Subcutaneous adipose tissue (tissue), 4 donors: Measurements from ENCODE around the gene SKP2. TPM values are rescaled to one million over a fixed set of nuclear protein-coding genes. Genes with fewer than 3 reads are reported as not detected.

ENCODE experiments used
- total RNA-seq, 4 donors: library from RNA; depleted of rRNA; stranded (reverse); fragments of >200 nt; gene quantifications; one replicate each; pipeline ENCODE4 v1.1.0, GENCODE V29; 2016
- TF ChIP-seq, protein P1 (sequence below): fragments of 450-650 bp; IDR thresholded peaks from one replicate; pipeline ENCODE4 v1.5.1; 2016; ENCODE audit warnings: low read depth, mild to moderate bottlenecking, control low read depth, antibody characterized with exemption, moderate library complexity

The SKP2 gene
- total RNA-seq, 4 donors from 2014 or later = 12.1 to 13.5 (median 12.9) TPM

DNA sequence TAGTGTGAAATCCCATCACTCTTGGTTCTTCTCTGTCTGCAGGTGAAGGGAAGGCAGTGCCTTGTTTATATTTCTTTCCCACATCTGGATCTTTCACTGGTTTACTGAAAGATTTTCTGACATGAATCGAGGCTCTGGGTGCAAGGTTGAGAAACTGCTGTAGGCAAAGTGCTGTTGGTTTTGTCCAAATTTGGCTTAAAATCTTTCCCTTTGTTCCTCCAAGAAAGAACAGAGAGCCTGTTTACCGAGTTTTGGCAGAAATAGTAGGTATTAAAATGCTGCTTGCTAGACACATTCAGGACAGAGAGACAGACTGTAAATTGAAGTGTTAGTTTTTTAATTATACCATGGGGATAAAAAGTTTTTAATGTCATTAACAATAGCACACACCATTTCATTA is 21.5 kb downstream of the SKP2 start:
- TF ChIP-seq, protein P1, sequence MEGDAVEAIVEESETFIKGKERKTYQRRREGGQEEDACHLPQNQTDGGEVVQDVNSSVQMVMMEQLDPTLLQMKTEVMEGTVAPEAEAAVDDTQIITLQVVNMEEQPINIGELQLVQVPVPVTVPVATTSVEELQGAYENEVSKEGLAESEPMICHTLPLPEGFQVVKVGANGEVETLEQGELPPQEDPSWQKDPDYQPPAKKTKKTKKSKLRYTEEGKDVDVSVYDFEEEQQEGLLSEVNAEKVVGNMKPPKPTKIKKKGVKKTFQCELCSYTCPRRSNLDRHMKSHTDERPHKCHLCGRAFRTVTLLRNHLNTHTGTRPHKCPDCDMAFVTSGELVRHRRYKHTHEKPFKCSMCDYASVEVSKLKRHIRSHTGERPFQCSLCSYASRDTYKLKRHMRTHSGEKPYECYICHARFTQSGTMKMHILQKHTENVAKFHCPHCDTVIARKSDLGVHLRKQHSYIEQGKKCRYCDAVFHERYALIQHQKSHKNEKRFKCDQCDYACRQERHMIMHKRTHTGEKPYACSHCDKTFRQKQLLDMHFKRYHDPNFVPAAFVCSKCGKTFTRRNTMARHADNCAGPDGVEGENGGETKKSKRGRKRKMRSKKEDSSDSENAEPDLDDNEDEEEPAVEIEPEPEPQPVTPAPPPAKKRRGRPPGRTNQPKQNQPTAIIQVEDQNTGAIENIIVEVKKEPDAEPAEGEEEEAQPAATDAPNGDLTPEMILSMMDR = no peak

- TF ChIP-seq, protein P1 = no peak
Measured at GRCh38 chr5:36174119-36174518, 22.2 kb downstream of the SKP2 start.

DNA sequence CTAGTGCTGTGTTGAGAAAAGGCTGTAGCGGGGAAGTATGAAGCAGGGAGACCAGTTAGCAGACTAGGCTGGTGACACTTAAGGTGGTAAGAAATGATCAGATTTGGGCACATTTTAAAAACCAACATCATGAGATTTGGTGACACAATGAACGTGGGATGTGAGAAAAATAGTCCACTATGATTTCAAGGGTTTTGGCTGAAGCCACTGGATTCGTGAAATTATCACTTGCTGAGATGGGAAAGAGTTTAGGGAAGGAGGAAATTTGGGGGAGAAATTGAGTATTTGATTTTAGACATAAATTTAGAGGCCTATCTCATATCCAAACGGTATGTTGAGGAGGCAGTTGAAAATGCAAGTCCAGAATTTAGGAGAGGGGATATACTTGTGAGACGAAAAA is 23.1 kb downstream of the SKP2 start:
- TF ChIP-seq, protein P1 = no peak

DNA sequence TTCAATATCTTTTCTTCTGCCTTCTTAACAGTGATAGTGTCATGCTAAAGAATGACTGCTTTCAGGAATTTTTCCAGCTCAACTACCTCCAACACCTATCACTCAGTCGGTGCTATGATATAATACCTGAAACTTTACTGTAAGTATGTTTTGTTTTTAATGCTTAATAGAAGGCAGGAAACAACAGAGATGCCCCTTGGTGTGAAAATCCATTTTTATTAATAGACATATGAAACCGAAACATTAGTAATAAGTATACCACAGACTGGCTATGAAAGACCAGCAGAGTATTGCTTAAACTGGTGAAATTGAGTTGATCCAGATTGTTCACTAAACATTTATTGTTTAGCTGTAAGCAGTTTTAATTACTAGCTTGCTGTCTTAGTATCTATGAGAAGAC is 25.2 kb downstream of the SKP2 start:
- TF ChIP-seq, protein P1 = no peak

DNA sequence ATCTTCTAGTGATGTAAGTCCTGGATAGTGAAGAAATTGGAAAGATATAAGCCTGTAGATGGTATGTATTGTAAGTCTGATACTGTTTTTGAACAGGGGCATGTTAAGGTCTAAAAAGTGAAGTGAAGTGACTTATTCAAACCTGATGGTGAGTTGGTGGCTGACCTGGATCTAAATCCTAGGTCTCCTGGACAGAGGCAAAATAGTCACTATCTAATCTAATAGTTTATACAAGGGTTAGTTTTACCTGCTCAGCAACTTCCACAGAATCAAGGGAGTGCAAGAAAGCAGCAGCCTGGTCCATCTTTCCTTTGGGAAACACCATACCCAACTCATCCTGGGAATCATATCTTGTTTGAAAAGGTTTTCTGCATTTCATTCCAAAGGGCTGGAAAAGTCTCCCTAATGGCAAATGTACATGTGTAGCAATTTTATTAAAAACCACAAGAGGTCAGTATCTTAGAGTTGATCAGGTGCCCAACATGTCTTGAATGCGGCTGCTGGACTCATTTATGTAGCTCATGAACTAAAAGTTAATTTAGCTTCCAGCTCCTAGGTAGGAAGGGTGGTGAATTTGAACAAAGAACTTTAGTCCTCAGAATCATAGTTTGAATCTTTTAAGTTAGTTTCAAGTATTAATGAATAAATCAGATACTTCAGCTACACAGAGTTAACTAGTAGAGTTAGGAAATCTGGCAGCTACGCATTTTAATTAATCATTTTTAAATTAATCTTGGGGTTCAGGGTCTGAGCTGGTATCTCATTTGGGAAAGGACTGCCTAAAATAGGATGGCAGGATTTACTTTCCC is 26.0 kb downstream of the SKP2 start:
- TF ChIP-seq, protein P1 = no peak

DNA sequence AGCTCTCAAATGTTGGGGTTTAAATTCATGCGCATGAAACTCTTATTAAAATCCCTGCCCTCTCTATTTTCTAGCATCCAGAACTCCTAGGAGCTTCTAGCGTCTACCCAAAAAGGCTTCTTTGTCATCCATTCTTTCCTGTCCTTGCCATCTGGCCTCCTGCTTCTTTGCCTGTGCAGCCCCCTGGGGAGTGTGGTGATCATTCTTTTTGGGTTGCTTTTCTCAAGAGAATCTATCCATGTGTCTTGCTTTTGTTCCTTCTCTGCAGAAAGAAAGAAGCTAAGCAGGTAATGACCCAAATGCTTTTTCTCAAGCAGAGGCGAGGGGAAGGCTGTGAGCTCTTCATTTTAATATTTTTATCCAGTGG is 26.6 kb downstream of the SKP2 start:
- TF ChIP-seq, protein P1 = no peak

DNA sequence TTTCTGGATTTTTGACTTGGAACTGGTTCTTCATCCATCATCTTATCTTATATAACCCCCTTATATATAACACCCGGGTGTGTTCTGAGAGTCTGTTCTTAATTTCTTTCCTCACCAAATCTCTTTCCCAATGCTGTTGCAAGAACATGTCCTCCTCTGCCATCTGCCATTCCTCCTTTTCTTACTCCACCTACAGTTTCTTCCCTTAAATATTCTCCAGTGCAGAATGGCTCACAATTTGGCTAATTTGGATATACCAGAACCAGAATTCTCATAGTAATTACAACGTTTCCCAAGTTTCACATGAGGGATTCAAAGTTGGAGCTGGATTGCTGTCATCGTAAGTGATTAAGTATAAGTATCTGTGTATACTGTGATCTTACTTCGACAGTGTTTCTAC is 28.0 kb downstream of the SKP2 start:
- TF ChIP-seq, protein P1 = no peak
